ENCODE data around the gene PDZRN3. TPM values are rescaled to one million over a fixed set of nuclear protein-coding genes. Genes with fewer than 3 reads are reported as not detected.

PDZRN3 gene
- total RNA-seq, 1 experiment from 2014 or later: 0.17 TPM

DNA sequence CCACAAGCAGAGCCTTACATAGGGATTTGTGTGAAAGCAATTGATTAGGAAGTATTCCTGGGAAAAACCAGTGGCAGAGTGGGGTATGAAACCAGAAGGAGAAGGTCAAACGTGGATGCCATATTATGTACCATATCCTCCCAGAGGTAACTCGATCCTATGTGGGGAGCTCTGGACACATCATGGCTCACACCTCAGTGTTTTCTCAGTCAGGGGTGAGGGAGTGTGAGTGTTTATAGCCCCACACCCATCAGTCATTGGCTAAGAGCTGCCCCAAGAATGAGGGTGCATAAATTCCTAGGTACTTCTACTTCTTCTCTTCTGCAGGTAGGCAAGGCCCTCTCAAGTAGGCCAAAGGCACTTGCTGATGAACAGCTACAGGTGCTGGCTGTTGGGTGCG is 28.2 kb upstream of the PDZRN3 start (continued):
- no peak for TF ChIP-seq MAX (IDR thresholded peaks at IDR 0.05)
- no peak for TF ChIP-seq SRF (IDR thresholded peaks at IDR 0.05; ENCODE audit: low read depth)
- no peak for TF ChIP-seq EZH2 (IDR thresholded peaks at IDR 0.05)
- TF ChIP-seq EZH2phosphoT487 (IDR thresholded peaks at IDR 0.05; ENCODE audit: borderline replicate concordance): no peak
- TF ChIP-seq EGR1 (IDR thresholded peaks at IDR 0.05; ENCODE audit: low read depth): no peak
- TF ChIP-seq YY1 (IDR thresholded peaks at IDR 0.05; ENCODE audit: extremely low read depth, insufficient replicate concordance, low read depth, low read length): no peak

DNA sequence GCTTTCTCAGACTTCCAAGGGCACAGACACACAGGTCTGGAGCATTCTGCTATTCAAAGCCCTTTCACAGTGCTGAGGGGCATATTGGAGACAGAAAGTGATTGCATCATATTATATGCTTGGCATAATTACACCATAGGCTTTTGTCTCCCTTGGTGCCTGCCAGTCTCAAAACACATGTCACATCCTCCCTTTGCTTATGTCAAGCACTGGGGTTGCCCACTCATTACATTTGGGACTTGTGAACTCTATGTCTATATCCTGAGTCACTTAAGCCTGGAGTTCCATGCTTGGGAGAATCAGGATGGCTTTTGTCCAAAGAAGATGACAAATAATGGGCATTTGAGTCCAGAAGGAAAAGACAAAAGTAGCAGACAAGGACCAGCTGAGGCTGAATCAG is 12.3 kb upstream of the PDZRN3 start:
- H3K27ac ChIP-seq (ENCODE audit: low read depth, low read length): no peak overlapping the region
- POLR2A ChIA-PET: no interaction called here

More for the DNA sequence above, 12.3 kb upstream of the PDZRN3 start:
- ChIA-PET CTCF (no interaction called here), RAD21 (ENCODE audit: low non-redundant PET in 1 of 2, low total read pairs in 2 of 2, uncharacterized antibody in 2 of 2, unreplicated experiment in 2 of 2) (no interaction called here)
- no peak overlapping the region for H3K9ac ChIP-seq (ENCODE audit: low read length)
- H3K9me3 ChIP-seq (ENCODE audit: control insufficient read depth in 1 of 2, insufficient read depth in 1 of 2, low read depth in 1 of 2, low read length in 2 of 2): no peaks in the 10 kb centered on the region
- DNase-seq (ENCODE audit: low read depth, low spot score): no peak
- TF ChIP-seq EZH2 (IDR thresholded peaks at IDR 0.05) (no peak), ATF3 (IDR thresholded peaks at IDR 0.05) (no peak), ZBTB33 (IDR thresholded peaks at IDR 0.05; ENCODE audit: extremely low read depth, insufficient replicate concordance, low read length) (no peak), ZFX (IDR thresholded peaks at IDR 0.05) (no peak)
- no peaks in the 10 kb centered on the region for H4K20me1 ChIP-seq (ENCODE audit: insufficient read depth)
- no peaks in the 10 kb centered on the region for H3K4me1 ChIP-seq (ENCODE audit: control insufficient read depth in 1 of 2, insufficient read depth in 2 of 2, low read length in 2 of 2)
- H2AFZ ChIP-seq (ENCODE audit: low read depth, low read length, poor library complexity, severe bottlenecking): no peak overlapping the region
- no peak overlapping the region for H3K4me3 ChIP-seq (replicated peaks in 1 of 2; ENCODE audit: low read depth in 1 of 2, low read length in 2 of 2)
- H3K9me2 ChIP-seq (ENCODE audit: insufficient read depth): no peaks in the 10 kb centered on the region
- intact Hi-C loops (cut with micrococcal nuclease): no loop called here
- no peak for ATAC-seq
- no peaks in the 10 kb centered on the region for H3K79me2 ChIP-seq (ENCODE audit: insufficient read depth, low read length)
- H3K4me2 ChIP-seq (ENCODE audit: low read length): no peak overlapping the region
- BruUV-seq (replicated peaks): no TSS peak
- H3K36me3 ChIP-seq (ENCODE audit: control insufficient read depth in 1 of 2, insufficient read depth in 2 of 2, low read length in 2 of 2): no peaks in the 10 kb centered on the region
- no peaks in the 10 kb centered on the region for H3K27me3 ChIP-seq (ENCODE audit: insufficient read depth, low read length)

Data from HCT116 (cell line).